GM19438 (cell line): Measurements from ENCODE around the gene PDE4D.
"Not testable (repeated sequence)": the region's sequence is repeated elsewhere in the genome, so short reads cannot be mapped to it uniquely, and the experiment has no call there.

Source experiments
- ATAC-seq: cut with Tn5 transposase; IDR thresholded peaks from one replicate; pipeline ENCODE4 v1.9.1; 2021; ENCODE audit warnings: low read depth; ENCODE audit not compliant: unreplicated experiment

PDE4D gene

GRCh38 chr5:59007460-59008063, 886.0 kb downstream of the PDE4D start:
- no peak for ATAC-seq

GRCh38 chr5:59005934-59006701, 887.4 kb downstream of the PDE4D start:
- no peak for ATAC-seq

- ATAC-seq: no peak
These were observed 889.9 kb downstream of the PDE4D start for GRCh38 chr5:59003641-59004040.

GRCh38 chr5:59003124-59003523, 890.4 kb downstream of the PDE4D start:
- ATAC-seq: no peak

- ATAC-seq: no peak
These were observed 891.2 kb downstream of the PDE4D start for GRCh38 chr5:59002162-59002825.

GRCh38 chr5:59001716-59002115, 891.8 kb downstream of the PDE4D start:
- ATAC-seq: no peak

- ATAC-seq: no peak
These were observed 892.4 kb downstream of the PDE4D start for GRCh38 chr5:59001154-59001553.

GRCh38 chr5:59000211-59000610, 893.3 kb downstream of the PDE4D start:
- ATAC-seq: no peak

- no peak for ATAC-seq
These were observed 893.7 kb downstream of the PDE4D start for GRCh38 chr5:58999804-59000203.

GRCh38 chr5:58998544-58998943, 895.0 kb downstream of the PDE4D start:
- no peak for ATAC-seq

- ATAC-seq: not testable (repeated sequence)
These were observed 897.7 kb downstream of the PDE4D start for GRCh38 chr5:58995779-58996178.

- no peak for ATAC-seq
These were observed 900.1 kb downstream of the PDE4D start for GRCh38 chr5:58993461-58993860.

- ATAC-seq: no peak
These were observed 904.6 kb downstream of the PDE4D start for GRCh38 chr5:58988938-58989337.

- ATAC-seq: no peak
These were observed 906.3 kb downstream of the PDE4D start for GRCh38 chr5:58987193-58987592.

GRCh38 chr5:58986281-58986680, 907.2 kb downstream of the PDE4D start:
- no peak for ATAC-seq

- no peak for ATAC-seq
These were observed 907.8 kb downstream of the PDE4D start for GRCh38 chr5:58985759-58986158.

- ATAC-seq: no peak
These were observed 908.2 kb downstream of the PDE4D start for GRCh38 chr5:58985311-58985710.

- ATAC-seq: no peak
These were observed 909.7 kb downstream of the PDE4D start for GRCh38 chr5:58983526-58984452.

GRCh38 chr5:58980890-58981289, 912.6 kb downstream of the PDE4D start:
- no peak for ATAC-seq

- no peak for ATAC-seq
These were observed 914.4 kb downstream of the PDE4D start for GRCh38 chr5:58979090-58979489.

GRCh38 chr5:58974601-58975000, 918.9 kb downstream of the PDE4D start:
- no peak for ATAC-seq
